ENCODE results near the gene SVEP1.

Gene SVEP1

DNA sequence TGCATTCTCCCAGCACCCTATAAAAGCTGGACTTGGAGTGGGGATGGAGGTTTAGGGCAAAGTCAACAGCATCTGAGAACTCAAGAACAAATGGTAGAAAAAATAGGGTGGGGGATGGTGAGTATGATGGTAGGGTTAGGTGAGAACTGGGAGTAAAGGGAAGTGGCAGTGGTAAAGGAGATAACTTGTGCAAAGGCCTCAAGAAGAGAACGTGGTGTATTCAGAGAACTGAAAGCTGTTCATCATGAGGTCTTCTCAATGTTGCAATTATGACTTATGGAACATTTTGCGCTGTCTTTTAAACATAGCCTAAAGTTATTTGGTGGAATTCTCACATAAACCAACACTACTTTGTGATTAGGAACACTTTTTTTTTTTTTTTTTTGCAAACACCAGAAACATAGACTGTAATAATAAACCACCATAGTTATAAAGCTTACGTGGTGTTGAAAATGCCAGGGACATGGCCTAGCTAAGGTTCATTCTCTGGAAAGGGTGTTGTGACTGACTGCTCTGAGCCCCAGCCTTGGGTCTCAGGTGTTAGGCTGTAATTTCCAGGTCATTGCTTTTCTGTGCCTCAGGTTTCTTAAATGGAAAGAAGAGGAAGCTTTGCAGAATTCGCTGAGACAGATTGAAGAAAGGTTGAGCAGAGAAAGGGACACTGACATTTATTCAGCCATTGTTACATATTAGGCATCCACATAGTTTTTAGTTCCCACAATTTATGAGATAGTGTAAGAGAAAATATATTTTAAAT lies 222.7 kb downstream of the SVEP1 start:
- no peak for DNase-seq

DNA sequence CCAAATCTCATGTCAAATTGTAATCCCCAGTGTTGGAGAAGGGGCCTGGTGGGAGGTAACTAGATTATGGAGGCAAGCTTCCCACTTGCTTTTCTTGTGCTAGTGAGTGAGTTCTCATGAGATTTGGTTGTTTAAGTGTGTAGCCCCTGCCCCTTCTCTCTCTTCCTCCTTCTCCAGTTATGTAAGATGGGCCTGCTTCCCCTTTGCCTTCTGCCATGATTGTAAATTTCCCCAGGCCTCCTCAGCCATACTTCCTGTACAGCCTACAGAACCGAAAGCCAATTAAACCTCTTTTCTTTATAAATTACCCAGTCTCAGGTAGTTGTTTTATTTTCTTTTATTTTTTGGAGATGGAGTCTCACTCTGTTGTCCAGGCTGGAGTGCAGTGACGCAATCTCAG lies 223.6 kb downstream of the SVEP1 start:
- DNase-seq = no peak

DNA sequence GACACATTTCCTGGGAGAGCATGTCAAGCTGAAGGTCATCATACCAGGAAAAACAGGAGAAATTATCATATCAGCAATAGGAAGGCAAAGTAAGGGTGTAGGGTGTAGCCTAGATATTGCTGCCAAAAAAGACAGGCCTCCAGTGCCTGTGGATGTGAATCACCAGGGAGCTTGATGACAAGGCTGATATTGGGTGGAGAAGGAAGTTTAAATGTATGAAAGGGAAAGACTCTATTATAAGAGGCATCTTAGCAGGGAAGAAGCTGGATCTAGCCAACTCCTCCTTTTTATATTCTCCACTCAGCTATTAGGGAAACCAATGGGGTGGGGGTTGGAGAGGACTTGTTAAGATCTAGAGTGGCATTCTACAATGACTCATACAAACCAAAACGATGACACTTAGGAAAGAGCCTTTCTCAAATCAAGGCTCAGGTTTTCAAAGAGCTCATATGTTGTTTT lies 228.5 kb downstream of the SVEP1 start:
- DNase-seq = no peak

DNA sequence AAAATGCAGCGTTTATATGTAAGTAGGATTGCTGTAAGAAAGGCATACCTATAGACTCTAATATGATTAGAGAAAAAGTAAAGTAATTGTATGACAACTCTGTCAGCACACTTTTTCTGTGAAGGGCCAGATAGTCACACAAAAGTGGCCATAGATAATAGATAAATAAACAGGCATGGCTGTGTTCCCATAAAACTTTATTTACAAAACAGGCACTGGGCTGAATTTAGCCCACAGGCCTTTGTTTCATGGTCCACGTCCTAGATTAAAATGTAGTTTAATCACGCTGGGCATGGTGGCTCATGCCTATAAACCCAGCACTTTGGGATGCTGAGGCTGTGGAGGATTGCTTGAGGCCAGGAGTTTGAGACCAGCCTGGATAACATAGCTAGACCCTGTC lies 233.2 kb downstream of the SVEP1 start:
- DNase-seq = no peak

DNA sequence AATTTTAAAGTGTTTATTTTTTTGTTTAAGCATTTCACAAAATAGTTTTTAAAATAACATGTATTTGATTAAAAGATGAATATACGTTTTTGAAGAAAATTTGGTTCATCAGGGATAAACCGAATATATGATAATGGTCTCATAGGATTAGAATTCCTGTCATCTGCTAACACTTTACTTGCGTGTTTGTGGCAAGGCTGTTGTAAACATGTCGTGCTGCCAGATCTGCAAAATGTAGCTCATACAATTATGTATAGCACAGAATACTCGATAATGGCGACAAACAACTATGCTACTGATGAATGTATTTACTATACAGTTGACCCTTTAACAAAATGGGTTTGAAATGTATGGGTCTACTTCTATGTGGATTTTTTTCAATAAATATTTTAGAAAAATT lies 234.7 kb downstream of the SVEP1 start:
- DNase-seq = no peak

DNA sequence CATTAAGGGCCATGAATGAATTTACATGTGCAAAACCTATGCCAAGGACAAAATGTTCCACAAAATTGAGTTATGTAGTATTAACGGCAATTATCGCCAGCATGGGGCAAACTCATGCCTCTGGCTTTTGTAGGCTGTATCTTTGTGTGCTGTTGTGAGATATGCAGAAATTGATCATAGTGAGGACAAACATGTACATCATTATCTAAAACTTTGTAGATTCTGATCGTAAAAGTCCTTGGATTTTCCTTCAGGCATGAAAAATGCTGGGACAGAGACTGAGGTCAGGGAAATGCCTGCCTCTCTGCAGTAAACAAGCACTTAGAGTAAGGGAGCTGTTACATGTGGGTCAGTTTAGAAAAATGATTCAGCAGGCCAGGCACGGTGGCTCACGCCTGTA lies 236.0 kb downstream of the SVEP1 start:
- DNase-seq = no peak

DNA sequence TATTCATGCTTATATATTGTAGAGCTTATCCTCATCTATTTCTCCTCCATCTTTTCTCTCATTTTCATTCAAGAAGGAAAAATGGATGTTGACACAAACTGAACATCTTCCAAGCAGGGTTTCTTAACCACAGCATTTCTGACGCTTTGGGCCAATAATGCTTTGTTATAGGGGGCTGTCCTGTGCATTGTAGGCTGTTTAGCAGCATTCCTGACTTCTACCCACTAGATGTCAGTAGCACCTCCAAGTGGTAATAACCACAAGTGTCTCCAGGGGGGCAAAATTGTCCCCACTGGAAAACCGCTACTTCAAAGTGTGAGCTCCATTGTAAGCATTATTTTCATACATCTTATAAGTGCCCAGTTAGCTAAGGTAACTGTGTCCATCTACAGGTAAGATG lies 239.2 kb downstream of the SVEP1 start:
- no peak for DNase-seq

DNA sequence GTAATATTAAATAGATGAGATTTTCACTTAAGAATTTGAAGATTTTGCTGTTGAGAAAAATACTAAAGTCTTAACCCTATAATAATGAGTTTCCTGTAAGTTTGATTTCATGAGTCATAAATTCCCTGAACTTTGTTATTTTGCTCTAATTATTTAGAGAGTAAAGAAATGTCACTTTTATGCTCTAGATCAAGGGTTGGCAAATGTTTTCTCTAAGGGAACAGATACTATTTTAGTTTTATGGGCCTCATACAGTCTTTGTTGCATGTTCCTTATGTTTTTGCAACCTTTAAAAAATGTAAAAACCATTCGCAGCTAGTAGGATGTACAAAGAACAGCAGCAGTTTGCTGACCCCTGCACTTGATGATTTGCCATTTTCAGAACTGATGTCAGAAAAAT lies 241.4 kb downstream of the SVEP1 start:
- no peak for DNase-seq

DNA sequence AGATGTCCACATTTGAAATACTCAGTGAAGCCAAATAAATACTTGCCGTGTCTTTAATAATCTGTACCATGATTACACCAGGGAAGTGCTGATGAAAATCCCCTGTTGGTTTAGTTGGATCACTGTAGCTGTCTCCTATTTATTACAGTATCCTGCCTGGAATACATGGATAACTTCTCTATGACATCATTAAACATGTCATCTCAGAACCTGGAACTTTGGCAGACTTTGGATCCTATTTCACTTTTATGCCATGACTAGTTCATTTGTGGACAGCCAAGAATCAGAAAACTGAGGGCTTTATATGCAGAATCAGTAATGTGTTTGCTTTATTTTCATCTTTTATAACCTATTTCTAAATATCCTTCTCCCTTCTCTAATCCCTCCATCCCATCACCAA lies 241.8 kb downstream of the SVEP1 start, which contains the start of gene TXNDC8:
Gene TXNDC8 (minus strand): TSS at position 137 of the 400 bp plus-strand sequence.
- no peak for DNase-seq

DNA sequence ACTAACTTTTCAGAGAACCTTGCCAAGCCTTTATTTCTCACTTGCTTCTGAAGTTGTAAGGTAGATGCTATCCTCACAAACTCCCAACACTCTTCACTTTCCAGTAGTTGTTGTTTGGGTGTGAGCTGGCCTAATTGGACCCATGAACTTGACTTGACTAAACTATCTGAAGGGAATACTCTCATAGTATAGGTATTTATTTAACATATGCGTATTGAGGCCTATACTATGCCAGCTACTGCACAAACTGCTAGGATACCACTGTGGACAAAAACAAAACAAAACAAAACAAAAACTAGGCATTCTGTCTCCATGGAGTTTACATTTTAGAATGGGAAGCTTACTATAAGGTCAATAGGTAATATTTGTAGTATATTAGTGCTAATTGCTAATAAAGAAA lies 243.2 kb downstream of the SVEP1 start:
- DNase-seq = no peak

DNA sequence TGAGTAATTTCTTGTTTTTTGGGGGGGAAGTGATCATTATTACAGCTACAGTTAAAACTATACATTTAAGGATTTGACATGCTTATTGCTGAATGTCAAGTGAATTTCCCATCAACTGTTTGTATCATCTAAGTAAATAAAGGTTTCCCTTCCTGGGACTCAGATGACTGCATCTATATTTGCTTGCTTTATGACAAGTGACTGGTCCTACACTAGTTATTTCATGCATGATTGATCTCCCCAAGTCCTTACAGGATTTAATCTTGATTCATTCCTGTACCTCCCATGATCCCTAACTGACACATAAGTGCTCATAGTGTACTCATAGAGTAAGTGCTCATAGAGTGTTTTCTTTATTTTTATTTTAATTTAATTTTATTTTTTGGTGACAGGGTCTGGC lies 244.7 kb downstream of the SVEP1 start:
- DNase-seq = no peak

DNA sequence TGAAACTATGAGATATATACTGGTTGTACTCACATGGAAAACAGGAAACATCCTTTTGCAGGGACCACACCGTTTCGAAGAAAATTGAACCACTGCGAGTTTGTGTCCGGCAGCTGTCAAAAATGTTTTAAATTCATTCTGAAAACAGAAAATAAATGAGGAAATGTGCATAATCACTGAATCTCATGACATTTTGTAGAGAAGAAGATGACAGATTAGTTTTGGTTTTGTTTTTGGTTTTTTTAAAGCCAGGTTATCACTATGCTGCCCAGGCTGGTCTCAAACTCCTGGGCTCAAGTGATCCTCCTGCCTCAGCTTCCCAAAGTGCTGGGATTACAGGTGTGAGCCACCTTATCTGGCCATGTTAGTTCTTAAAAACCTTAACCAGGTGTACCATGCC lies 245.4 kb downstream of the SVEP1 start:
- no peak for DNase-seq

DNA sequence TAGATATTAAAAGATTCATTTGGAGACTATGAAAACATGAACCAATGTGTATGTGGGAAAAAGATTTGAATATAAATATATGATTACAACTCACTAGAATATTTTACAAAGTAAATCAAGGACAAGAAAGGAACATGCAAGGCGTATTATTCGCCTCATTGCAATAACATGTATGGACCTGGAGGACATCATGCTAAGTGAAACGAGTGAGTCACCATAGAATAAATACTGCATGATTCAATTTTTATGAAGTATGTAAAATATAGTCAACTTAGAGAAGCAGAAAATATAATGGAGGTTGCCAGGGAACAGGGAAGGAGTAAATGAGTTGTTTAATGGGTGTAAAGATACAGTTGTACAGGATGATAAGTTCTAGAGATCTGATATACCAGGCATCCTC lies 246.8 kb downstream of the SVEP1 start:
- DNase-seq = no peak

DNA sequence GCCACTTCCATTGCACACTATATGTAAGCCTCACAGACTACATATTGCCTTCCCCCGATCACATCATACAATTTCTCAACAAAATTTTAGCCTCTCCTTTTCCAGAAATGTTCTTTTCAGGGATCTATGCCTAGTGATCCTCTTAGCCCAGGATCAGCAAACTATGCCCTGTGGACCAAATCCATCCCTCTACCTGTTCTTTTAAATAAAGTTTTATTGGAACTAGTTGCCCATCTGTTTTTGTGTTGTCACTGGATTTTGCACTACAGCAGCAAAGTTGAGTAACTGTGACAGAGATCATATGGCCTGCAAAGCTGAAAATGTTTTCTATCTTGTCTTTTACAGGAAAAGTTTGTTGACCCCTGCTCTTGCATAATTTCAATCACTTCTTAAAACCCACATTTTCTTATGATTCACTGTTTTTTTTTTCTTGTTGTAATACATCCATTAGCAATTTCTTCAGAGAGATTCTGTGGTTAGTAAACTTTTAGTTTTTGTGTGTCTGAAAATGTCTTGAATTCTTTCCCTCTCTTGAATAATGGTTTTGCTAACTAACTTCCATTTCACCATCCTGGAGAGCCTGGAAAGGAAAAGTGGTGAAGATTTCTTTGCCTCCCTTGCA lies 248.9 kb downstream of the SVEP1 start:
- no peak for DNase-seq

DNA sequence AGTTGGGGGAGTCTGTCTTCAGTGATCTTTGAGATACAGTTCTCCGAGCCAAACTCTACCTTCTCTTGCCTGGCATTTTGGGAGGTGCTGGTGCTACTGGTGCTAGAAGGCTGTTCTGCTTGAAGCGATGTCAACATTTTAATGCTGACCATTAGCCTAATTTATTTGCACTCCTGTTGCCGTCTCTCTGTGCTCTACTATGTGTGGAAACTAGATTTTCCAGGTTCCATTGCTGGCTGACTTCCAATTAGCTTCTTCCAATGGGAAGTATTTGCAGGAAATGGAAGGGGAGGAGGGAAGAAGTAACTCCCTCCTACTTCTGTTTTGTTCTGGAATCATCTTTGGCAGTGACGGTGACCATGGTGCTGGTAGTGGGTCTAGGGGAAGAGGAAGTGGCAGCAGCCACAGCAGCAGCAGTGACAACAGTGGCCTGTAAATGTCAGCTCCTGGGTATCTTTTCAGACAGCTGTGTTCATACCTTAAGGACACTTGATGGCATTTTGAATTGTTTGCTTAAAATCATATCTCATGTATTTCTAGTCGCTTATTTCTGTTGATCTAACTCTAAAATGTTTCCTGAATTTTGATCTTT lies 249.8 kb downstream of the SVEP1 start:
- DNase-seq = no peak

DNA sequence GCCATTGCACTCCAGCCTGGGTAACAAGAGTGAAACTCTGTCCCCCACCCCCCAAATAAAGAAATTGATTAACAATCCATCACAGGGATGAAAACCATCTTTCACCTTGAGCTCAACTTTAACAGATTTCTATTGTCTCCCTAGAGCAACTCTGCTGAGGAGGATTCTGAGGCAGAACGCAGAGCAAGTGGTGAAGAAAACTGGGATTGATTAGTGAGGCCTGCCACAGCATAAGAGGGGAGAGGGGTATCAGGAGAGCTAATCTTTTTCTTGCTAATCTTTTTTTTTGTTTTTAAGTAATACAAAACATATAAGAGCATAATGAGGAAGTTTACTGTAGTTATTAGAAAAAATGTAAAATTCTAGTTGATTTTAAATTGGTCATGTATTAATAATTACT lies 250.8 kb downstream of the SVEP1 start:
- no peak for DNase-seq

DNA sequence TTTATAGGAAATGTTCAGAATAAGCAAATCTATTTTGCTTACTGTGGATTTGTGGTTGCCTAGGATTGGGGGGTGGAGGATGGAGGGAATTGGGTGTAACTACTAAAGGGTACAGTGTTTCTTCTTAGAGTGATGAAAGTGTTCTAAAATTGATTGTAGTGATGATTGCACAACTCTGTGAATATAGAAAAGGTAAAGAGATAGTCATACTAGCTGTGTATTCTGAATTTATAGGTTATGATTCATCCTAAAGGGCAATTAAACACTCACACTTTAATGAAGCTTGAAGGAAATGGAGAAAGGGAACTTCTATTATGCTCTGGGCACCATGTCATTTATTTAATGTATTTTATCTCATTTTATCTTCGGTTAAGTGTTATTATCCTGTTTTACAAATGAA lies 251.8 kb downstream of the SVEP1 start:
- no peak for DNase-seq

DNA sequence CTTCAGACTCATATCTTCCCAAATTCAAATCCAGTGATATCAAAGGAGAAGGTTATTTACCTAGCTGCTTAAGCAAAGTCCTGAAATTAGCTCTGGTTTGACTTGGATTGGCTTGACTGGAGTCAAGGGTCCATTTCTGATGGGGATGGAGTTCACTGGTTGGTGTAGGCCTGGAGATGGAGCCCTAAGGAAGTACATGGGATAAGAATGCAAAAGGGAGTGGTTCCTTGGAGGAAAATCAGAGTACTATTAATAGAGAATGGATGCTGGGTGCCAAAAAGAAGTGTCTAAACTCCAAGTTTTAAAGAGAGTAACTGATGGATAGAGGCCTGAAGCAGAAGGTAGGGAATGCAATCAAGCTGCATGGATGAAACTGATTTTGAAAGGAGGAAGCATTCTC lies 255.7 kb downstream of the SVEP1 start:
- DNase-seq = no peak

DNA sequence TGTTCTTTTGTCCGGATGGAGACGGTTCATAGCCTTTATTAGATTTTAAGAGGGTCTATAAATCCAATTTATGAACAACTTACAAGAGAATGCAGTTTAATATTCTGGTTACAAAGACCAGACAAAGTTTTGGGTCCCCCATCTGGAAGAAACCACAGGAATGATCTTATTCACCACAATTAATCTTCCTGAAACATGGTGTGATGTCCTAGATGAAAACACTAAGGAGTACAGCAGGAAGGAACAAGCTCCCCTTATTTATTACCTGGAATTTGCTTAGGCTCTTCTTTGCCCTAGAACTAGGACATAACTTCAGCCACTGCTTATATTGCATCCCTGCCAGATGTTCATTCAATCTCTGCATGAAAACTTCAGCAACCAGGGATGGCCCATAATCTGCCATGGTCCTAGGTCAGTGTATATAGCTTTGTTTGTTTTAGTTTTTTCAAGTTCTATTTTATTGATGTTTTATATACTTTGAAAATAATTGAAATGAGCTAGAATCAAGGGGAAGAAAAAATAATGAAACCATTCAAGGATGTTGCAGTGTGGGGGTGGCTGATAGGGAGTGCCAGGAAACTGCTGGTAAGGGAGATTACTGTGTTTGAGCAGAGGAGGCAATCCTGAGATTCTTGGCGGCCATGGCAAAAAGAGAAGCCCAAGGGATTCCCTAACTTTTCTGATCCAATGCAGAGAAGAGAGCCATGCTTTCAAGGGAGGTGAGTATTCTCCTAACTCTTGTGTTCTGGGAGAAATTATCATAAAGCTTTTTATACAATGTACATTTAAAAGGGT lies 258.7 kb downstream of the SVEP1 start:
- DNase-seq = no peak

DNA sequence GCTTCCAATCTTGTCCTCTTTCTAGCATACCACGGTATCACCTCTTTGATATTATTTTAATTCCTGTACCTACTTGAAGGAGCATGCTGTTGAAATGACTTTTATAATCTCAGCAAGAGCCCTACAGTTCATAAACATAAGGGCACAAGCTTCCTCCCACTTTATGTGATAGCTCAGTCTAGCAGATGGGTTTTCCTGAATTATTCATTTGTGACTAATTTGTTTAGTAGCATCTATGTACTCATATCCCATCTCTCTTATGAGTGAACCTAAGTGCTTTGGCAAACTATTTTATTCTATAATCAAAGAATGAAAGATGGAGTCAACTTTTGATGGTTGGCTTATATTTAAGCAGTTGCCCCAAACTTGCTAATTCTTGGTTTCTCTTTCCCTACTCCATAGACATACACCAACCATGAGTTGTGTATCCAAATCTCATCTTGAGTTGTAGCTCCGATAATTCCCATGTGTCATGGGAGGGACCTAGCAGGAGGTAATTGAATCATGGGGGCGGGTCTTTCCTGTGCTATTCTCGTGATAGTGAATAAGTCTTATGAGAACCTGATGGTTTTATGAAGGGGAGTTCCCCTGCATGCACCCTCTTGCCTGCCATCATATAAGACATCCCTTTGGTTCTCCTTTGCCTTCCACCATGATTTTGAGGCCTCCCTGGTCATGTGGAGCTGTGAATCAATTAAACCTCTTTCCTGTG lies 259.6 kb downstream of the SVEP1 start:
- no peak for DNase-seq

DNA sequence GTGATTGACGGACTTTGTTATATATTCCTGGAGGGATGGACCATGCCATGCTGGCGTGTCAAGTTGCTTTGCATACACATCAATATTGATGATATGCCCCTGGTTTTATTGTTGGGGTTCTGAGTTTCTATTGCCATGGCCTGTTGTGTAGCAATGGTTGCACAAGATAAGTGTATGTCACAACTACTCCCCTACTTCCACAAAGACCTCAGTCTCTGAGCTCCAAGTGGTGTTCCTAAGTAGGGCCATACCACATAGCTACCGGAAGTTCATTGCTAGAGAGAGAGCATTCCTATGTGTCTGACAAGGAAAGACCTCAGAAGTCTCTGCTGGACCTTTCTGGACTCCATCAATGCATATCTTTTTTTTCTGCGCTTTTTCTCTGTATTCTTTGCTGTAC lies 261.6 kb downstream of the SVEP1 start:
- no peak for DNase-seq

DNA sequence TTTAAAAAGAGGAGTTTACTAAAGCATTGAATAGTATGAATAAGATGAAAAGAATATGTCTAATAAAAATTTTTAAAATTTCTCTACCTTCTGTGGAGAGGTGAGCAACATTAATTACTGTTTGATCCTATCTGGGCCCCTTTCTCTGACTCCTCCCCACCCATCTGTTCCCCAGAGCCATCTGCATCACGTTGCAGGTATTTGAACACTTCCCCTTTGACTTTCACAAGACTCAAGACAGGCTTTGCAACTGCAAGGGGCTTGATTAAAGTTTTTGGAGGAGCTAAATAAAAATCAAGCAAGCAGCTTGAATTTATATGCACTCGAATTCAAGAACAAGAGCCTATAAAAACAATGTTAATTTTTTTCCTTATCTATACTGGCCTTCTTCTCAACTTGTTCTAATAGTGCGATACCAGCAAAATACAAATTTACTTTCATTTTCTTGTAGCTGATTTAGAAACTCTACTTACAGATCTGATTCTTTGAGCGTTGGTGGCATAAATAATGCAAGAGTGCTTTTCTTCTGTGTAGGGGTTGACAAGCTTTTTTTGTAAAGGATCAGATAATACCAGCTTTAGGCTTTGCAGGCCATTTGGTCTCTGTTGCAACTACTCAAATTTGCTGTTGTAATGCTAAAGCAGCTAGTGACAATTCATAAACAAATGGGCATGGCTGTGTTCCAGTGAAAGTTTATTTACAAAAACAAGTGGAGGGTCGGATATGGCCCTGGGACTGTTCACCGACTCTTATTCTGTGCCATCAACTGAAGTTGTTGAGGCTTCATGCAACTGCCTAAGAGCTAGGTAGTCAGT lies 263.1 kb downstream of the SVEP1 start:
- DNase-seq = no peak

Measured in activated T-cell treated with anti-CD3 and anti-CD28 coated beads, Interleukin-2, amount 50 U/mL, for 48 hours (primary cell).